ENCODE results near the gene KRT15.
A peak's percentile ranks its signal among the peaks of the same experiment; 100 is the strongest.

Gene KRT15

GRCh38 chr17:41463746-41464145 lies 54.9 kb downstream of the KRT15 start:
- CTCF ChIA-PET: no interaction called here

More at GRCh38 chr17:41463746-41464145, 54.9 kb downstream of the KRT15 start:
- POLR2A ChIA-PET (ENCODE audit: low non-redundant PET): no interaction called here
- DNase-seq (ENCODE audit: low spot score): no peak
- peak overlapping the region; percentile 78 for H3K27ac ChIP-seq
- TF ChIP-seq, protein P1, sequence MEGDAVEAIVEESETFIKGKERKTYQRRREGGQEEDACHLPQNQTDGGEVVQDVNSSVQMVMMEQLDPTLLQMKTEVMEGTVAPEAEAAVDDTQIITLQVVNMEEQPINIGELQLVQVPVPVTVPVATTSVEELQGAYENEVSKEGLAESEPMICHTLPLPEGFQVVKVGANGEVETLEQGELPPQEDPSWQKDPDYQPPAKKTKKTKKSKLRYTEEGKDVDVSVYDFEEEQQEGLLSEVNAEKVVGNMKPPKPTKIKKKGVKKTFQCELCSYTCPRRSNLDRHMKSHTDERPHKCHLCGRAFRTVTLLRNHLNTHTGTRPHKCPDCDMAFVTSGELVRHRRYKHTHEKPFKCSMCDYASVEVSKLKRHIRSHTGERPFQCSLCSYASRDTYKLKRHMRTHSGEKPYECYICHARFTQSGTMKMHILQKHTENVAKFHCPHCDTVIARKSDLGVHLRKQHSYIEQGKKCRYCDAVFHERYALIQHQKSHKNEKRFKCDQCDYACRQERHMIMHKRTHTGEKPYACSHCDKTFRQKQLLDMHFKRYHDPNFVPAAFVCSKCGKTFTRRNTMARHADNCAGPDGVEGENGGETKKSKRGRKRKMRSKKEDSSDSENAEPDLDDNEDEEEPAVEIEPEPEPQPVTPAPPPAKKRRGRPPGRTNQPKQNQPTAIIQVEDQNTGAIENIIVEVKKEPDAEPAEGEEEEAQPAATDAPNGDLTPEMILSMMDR (conservative IDR thresholded peaks at IDR 0.05; ENCODE audit: low read depth): no peak

Measured in RWPE1 (cell line).